GM18873 (cell line): Measurements from ENCODE around the gene MMRN2.

Experiments used
- ATAC-seq: cut with Tn5 transposase; IDR thresholded peaks from one replicate; pipeline ENCODE4 v1.9.1; 2021; ENCODE audit warnings: mild to moderate bottlenecking, moderate library complexity, moderate number of reproducible peaks; ENCODE audit not compliant: unreplicated experiment, low FRiP score

Gene MMRN2

GRCh38 chr10:86899670-86900276 lies 57.6 kb downstream of the MMRN2 start:
- no peak for ATAC-seq

- no peak for ATAC-seq
Measured at GRCh38 chr10:86899132-86899531, 58.3 kb downstream of the MMRN2 start.

- ATAC-seq: no peak
Measured at GRCh38 chr10:86898511-86898910, 58.9 kb downstream of the MMRN2 start.

GRCh38 chr10:86889997-86890396 lies 67.4 kb downstream of the MMRN2 start:
- ATAC-seq: no peak

- ATAC-seq: peak; percentile 96
Measured at GRCh38 chr10:86888585-86889381, 68.6 kb downstream of the MMRN2 start.
